ENCODE results near the gene SH3GLB2. TPM values are rescaled to one million over a fixed set of nuclear protein-coding genes. Genes with fewer than 3 reads are reported as not detected.
"Not testable (repeated sequence)": the region's sequence is repeated elsewhere in the genome, so short reads cannot be mapped to it uniquely, and the experiment has no call there.

The SH3GLB2 gene
- total and polyA plus RNA-seq, 2 donors = 65.7 to 134 TPM

- Histone ChIP-seq H3K4me1 (ENCODE audit: control insufficient read depth in 2 of 2, insufficient read depth in 2 of 2, low read length in 2 of 2) (peaks cover 14 to 24% of the 10 kb centered on the region in 2 donors), H3K36me3 (ENCODE audit: control insufficient read depth in 2 of 2, insufficient read depth in 2 of 2, low read length in 1 of 2) (peaks cover 18 to 21% of the 10 kb centered on the region in 2 donors), H3K27me3 (ENCODE audit: control insufficient read depth in 2 of 2, insufficient read depth in 1 of 2, low read length in 1 of 2) (no peaks in the 10 kb centered on the region), H3K4me3 (ENCODE audit: low read length in 2 of 2) (peak overlapping the region in 1 of 2 donors; percentile 95), H3K9me3 (ENCODE audit: control insufficient read depth in 2 of 2, insufficient read depth in 1 of 2, low read length in 1 of 2) (no peaks in the 10 kb centered on the region), H3K27ac (ENCODE audit: low read depth in 1 of 2, low read length in 1 of 2) (no peak overlapping the region)
- no peak for DNase-seq (ENCODE audit: low read depth in 6 of 9, low spot score in 9 of 9)
- 91% methylated on average over 6 of the region's 6 CpGs for WGBS
Measured at GRCh38 chr9:129037767-129038098, 9.6 kb upstream of the SH3GLB2 start.

DNA sequence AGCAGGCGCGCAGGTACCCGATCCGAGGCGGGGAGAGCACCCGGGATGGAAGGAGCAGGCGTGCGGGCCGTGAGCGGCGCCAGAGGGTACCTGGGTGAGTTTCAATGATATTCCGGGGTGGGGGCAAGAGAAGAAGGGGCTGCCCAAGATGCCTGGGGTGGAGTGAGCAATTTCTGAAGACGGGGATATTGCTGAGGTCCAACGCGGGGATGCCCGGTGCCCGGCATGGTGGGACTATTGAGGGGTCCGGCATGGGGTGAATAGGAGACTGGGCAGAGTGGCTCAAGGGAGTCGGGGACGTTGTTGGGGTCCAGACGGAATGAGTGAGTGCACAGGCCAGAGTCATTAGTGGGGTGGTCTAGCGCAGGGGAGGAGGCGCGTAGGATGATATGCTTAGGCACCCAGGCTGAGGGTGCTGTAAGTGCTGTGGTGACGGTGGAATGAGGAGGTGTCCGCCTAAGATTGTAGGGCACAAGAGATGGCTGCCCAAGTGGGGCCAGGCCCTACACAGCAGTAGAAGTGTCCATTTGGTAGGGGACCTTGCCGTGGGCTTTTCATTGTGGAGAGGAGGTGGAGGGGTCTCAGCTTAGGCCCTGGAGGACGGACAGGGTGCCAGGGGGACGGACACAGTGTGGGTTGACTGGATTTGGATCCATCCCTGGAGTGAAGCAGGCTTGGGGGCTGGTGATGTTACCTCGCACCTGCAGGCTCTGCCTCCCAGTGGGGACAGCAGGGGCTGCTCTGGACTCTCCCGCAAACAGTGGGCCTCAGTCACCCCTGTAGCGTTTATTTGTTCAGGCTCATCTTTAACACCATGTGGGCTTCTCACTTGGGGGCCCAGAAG, 9.0 kb upstream of the SH3GLB2 start:
- no peak for DNase-seq (ENCODE audit: low read depth in 6 of 9, low spot score in 9 of 9)
- H3K4me3 ChIP-seq (ENCODE audit: low read length in 2 of 2) = peak overlapping the region; percentile 73 to 95
- peaks cover 14 to 24% of the 10 kb centered on the region in 2 donors for H3K4me1 ChIP-seq (ENCODE audit: control insufficient read depth in 2 of 2, insufficient read depth in 2 of 2, low read length in 2 of 2)
- peak overlapping the region in 1 of 2 donors; percentile 58 for H3K27ac ChIP-seq (ENCODE audit: low read depth in 1 of 2, low read length in 1 of 2)
- no peaks in the 10 kb centered on the region for H3K9me3 ChIP-seq (ENCODE audit: control insufficient read depth in 2 of 2, insufficient read depth in 1 of 2, low read length in 1 of 2)
- H3K27me3 ChIP-seq (ENCODE audit: control insufficient read depth in 2 of 2, insufficient read depth in 1 of 2, low read length in 1 of 2) = no peaks in the 10 kb centered on the region
- H3K36me3 ChIP-seq (ENCODE audit: control insufficient read depth in 2 of 2, insufficient read depth in 2 of 2, low read length in 1 of 2) = peaks cover 13 to 15% of the 10 kb centered on the region in 2 donors
- WGBS = 21% methylated on average over 32 of the region's 32 CpGs

GRCh38 chr9:129036241-129036922, 8.3 kb upstream of the SH3GLB2 start, which contains the start of gene MIGA2:
Gene MIGA2, plus strand, starts transcription at chr9:129036626. Its CDS starts 3,969 bp downstream, at chr9:129040595.
- under 1% methylated on average over 49 of the region's 49 CpGs for WGBS
- peak within 1 kb of the TSS; percentile 73 to 95 for H3K4me3 ChIP-seq (ENCODE audit: low read length in 2 of 2)
- peaks cover 14 to 24% of the 10 kb centered on the region in 2 donors for H3K4me1 ChIP-seq (ENCODE audit: control insufficient read depth in 2 of 2, insufficient read depth in 2 of 2, low read length in 2 of 2)
- no peaks in the 10 kb centered on the region for H3K27me3 ChIP-seq (ENCODE audit: control insufficient read depth in 2 of 2, insufficient read depth in 1 of 2, low read length in 1 of 2)
- peak; percentile 88 to 98 (median 96) for DNase-seq (ENCODE audit: low read depth in 6 of 9, low spot score in 9 of 9)
- peaks cover 5 to 7% of the 10 kb centered on the region in 2 donors for H3K36me3 ChIP-seq (ENCODE audit: control insufficient read depth in 2 of 2, insufficient read depth in 2 of 2, low read length in 1 of 2)
- H3K9me3 ChIP-seq (ENCODE audit: control insufficient read depth in 2 of 2, insufficient read depth in 1 of 2, low read length in 1 of 2) = no peaks in the 10 kb centered on the region
- H3K27ac ChIP-seq (ENCODE audit: low read depth in 1 of 2, low read length in 1 of 2) = peak within 1 kb of the TSS; percentile 58 to 64

GRCh38 chr9:129035838-129036237, 7.7 kb upstream of the SH3GLB2 start:
- Histone ChIP-seq H3K4me3 (ENCODE audit: low read length in 2 of 2) (peak overlapping the region; percentile 11 to 95), H3K4me1 (ENCODE audit: control insufficient read depth in 2 of 2, insufficient read depth in 2 of 2, low read length in 2 of 2) (peaks cover 14 to 24% of the 10 kb centered on the region in 2 donors), H3K27ac (ENCODE audit: low read depth in 1 of 2, low read length in 1 of 2) (peak overlapping the region; percentile 15 to 64)
- DNase-seq (ENCODE audit: low read depth in 6 of 9, low spot score in 9 of 9) = peak in 1 of 9 donors; percentile 22
- H3K36me3 ChIP-seq (ENCODE audit: control insufficient read depth in 2 of 2, insufficient read depth in 2 of 2, low read length in 1 of 2); H3K27me3 ChIP-seq (ENCODE audit: control insufficient read depth in 2 of 2, insufficient read depth in 1 of 2, low read length in 1 of 2); H3K9me3 ChIP-seq (ENCODE audit: control insufficient read depth in 2 of 2, insufficient read depth in 1 of 2, low read length in 1 of 2): not testable (repeated sequence)
- WGBS = 80% methylated on average over 13 of the region's 13 CpGs

DNA sequence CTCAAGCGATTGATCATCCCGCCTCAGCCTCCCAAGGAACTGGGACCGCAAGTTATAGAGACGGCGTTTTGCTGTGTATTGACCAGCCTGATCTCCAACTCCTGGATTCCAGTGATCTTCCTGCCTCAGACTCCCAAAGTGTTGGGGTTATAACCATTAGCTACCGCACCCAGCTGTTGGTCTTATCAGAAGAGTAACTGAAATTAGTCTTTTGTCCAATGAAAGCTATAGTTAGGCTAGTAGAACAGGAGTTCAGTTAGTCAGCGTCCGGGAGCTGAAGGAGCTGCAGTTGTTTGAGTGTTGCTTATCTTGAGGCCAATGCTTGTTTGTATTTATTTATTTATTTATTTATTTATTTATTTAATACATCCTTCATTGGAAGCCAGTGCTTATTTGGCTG, 5.1 kb upstream of the SH3GLB2 start:
- Histone ChIP-seq H3K27ac (ENCODE audit: low read depth in 1 of 2, low read length in 1 of 2) (no peak overlapping the region), H3K4me1 (ENCODE audit: control insufficient read depth in 2 of 2, insufficient read depth in 2 of 2, low read length in 2 of 2) (peaks cover 13 to 35% of the 10 kb centered on the region in 2 donors), H3K36me3 (ENCODE audit: control insufficient read depth in 2 of 2, insufficient read depth in 2 of 2, low read length in 1 of 2) (no peaks in the 10 kb centered on the region), H3K4me3 (ENCODE audit: low read length in 2 of 2) (no peak overlapping the region), H3K27me3 (ENCODE audit: control insufficient read depth in 2 of 2, insufficient read depth in 1 of 2, low read length in 1 of 2) (no peaks in the 10 kb centered on the region), H3K9me3 (ENCODE audit: control insufficient read depth in 2 of 2, insufficient read depth in 1 of 2, low read length in 1 of 2) (no peaks in the 10 kb centered on the region)
- WGBS = 97% methylated on average over 8 of the region's 8 CpGs
- DNase-seq (ENCODE audit: low read depth in 6 of 9, low spot score in 9 of 9) = no peak

GRCh38 chr9:129032541-129033159, 4.5 kb upstream of the SH3GLB2 start:
- no peaks in the 10 kb centered on the region for H3K9me3 ChIP-seq (ENCODE audit: control insufficient read depth in 2 of 2, insufficient read depth in 1 of 2, low read length in 1 of 2)
- no peak overlapping the region for H3K4me3 ChIP-seq (ENCODE audit: low read length in 2 of 2)
- no peak for DNase-seq (ENCODE audit: low read depth in 6 of 9, low spot score in 9 of 9)
- WGBS = 98% methylated on average over 12 of the region's 12 CpGs
- no peaks in the 10 kb centered on the region for H3K36me3 ChIP-seq (ENCODE audit: control insufficient read depth in 2 of 2, insufficient read depth in 2 of 2, low read length in 1 of 2)
- H3K27ac ChIP-seq (ENCODE audit: low read depth in 1 of 2, low read length in 1 of 2) = no peak overlapping the region
- peaks cover 9 to 30% of the 10 kb centered on the region in 2 donors for H3K4me1 ChIP-seq (ENCODE audit: control insufficient read depth in 2 of 2, insufficient read depth in 2 of 2, low read length in 2 of 2)
- H3K27me3 ChIP-seq (ENCODE audit: control insufficient read depth in 2 of 2, insufficient read depth in 1 of 2, low read length in 1 of 2) = no peaks in the 10 kb centered on the region

DNA sequence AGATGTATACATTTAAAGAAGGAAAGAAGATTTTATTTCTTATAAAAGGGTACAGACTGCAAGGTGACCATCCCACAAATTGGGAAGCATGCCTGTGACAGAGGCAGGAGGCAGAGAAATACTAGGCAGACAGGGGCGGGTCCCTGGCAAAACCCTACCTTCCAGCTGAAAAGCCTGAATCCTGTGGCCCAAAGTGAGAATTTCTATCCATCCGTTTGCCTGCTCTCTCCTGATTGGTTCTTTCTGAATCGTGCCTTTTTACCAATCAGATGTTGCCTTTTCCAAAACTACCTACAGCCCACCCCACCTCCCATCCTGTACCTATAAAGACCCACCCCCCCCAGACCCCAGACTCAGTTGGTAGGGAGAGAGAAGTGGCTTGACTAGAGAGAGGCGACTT, 3.4 kb upstream of the SH3GLB2 start:
- H3K27ac ChIP-seq (ENCODE audit: low read depth in 1 of 2, low read length in 1 of 2) = no peak overlapping the region
- no peaks in the 10 kb centered on the region for H3K27me3 ChIP-seq (ENCODE audit: control insufficient read depth in 2 of 2, insufficient read depth in 1 of 2, low read length in 1 of 2)
- no peaks in the 10 kb centered on the region for H3K9me3 ChIP-seq (ENCODE audit: control insufficient read depth in 2 of 2, insufficient read depth in 1 of 2, low read length in 1 of 2)
- H3K4me3 ChIP-seq (ENCODE audit: low read length in 2 of 2) = no peak overlapping the region
- no peak for DNase-seq (ENCODE audit: low read depth in 6 of 9, low spot score in 9 of 9)
- H3K36me3 ChIP-seq (ENCODE audit: control insufficient read depth in 2 of 2, insufficient read depth in 2 of 2, low read length in 1 of 2) = no peaks in the 10 kb centered on the region
- WGBS = 89% methylated on average over 4 of the region's 4 CpGs
- peaks cover 12 to 33% of the 10 kb centered on the region in 2 donors for H3K4me1 ChIP-seq (ENCODE audit: control insufficient read depth in 2 of 2, insufficient read depth in 2 of 2, low read length in 2 of 2)

DNA sequence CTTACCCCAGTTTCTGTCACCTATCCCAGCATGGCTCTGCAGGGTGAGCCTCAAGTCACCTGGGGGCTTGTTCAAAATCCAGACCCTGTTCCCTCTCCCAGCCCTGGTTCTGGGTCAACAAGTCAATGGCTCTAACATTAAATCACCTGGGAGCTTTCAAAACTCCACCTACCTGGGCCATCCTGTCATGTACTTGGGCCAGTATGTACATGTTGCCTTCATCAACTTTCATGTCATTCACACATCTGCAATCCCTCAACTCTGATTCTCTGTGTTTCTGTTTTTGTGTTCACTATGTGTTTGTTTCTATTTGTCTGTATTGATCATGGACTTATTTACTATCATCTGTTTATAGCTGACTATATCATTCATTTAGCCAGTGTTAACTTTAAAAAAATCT, 2.1 kb upstream of the SH3GLB2 start:
- H3K27ac ChIP-seq (ENCODE audit: low read depth in 1 of 2, low read length in 1 of 2) = no peak overlapping the region
- H3K27me3 ChIP-seq (ENCODE audit: control insufficient read depth in 2 of 2, insufficient read depth in 1 of 2, low read length in 1 of 2) = no peaks in the 10 kb centered on the region
- DNase-seq (ENCODE audit: low read depth in 6 of 9, low spot score in 9 of 9) = no peak
- H3K36me3 ChIP-seq (ENCODE audit: control insufficient read depth in 2 of 2, insufficient read depth in 2 of 2, low read length in 1 of 2) = no peaks in the 10 kb centered on the region
- no peak overlapping the region for H3K4me3 ChIP-seq (ENCODE audit: low read length in 2 of 2)
- no peaks in the 10 kb centered on the region for H3K9me3 ChIP-seq (ENCODE audit: control insufficient read depth in 2 of 2, insufficient read depth in 1 of 2, low read length in 1 of 2)
- H3K4me1 ChIP-seq (ENCODE audit: control insufficient read depth in 2 of 2, insufficient read depth in 2 of 2, low read length in 2 of 2) = peaks cover 13 to 34% of the 10 kb centered on the region in 2 donors

Measured in thymus (tissue), 11 donors.